ENCODE data around the gene HNRNPA3.

Gene HNRNPA3

DNA sequence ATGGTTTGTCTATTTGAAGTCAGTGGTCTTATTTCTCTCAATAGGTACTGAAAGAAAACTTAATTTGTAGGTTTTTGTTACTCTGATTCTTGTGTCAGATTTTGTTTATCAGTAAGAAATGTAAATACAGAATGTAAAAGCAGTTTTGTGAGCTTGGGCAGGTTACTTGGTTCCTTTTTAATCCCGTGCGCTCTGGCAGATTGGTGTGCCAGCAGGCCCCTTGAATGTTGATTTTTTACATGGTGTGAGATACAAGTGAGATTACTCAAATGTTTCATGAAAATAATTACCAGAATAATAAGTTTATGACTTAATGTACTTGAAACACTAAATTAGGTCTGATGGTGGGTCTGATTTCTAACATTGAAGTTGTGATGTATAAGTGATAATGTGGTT lies 13.4 kb downstream of the HNRNPA3 start:
- Histone ChIP-seq H3K27me3 (ENCODE audit: insufficient read depth, insufficient read length) (no peaks in the 10 kb centered on the region), H3K9ac (ENCODE audit: insufficient read length, low read depth) (no peak overlapping the region), H3K4me1 (ENCODE audit: insufficient read depth, insufficient read length) (no peaks in the 10 kb centered on the region), H3K9me3 (ENCODE audit: insufficient read depth, low read length) (no peaks in the 10 kb centered on the region), H3K4me3 (ENCODE audit: insufficient read length, low read depth) (no peak overlapping the region), H3K36me3 (ENCODE audit: insufficient read depth, insufficient read length, low read length) (peaks cover 48% of the 10 kb centered on the region)
- no peak for TF ChIP-seq YY1 (IDR thresholded peaks at IDR 0.05; ENCODE audit: insufficient read depth, insufficient read length)
- TF ChIP-seq ZNF274 (IDR thresholded peaks at IDR 0.05; ENCODE audit: low read depth, low read length) = no peak
- TF ChIP-seq SUZ12 (IDR thresholded peaks at IDR 0.05; ENCODE audit: extremely low read depth, insufficient read depth, insufficient read length) = no peak
- DNase-seq (ENCODE audit: low read depth, low spot score) = no peak

DNA sequence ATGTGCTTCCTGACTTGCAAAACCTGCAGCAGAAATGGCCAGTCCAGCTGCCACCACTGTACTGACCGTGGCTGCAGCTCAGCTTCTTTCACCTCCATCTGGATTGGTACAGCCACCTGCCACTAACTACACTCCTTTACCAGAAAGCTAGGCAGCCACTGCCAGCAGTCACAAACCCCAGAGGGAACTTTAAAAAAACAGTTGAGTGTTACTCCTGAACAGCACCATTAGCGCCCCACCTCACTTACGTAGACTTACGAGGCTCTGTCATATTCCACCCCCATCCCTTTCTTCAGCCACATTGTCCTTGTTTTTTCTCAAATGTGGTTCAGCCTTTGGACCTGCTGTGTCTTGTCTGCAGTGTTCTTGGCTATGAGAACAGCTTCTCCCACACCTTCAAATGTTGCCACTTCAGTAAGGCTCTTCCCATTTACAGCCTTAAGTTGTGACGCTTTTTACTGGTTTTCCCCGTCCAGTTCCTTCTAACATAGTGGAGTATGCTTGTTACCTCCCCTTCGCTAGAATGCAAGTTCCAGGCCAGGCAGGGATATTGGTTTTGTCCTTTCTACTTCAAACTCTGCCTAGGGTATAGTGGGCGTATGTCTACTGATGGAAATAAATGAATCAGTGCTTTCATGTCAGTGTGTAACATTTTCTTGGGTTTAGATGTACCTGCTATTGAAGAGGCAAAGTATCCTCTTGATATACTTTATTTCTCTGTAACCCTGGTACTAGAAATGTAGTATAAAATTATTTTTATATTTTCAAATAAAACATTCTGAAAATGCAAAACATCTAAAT lies 17.0 kb downstream of the HNRNPA3 start:
- H3K27me3 ChIP-seq (ENCODE audit: insufficient read depth, insufficient read length) = no peaks in the 10 kb centered on the region
- DNase-seq (ENCODE audit: low read depth, low spot score) = no peak
- peaks cover 58% of the 10 kb centered on the region for H3K36me3 ChIP-seq (ENCODE audit: insufficient read depth, insufficient read length, low read length)
- H3K4me3 ChIP-seq (ENCODE audit: insufficient read length, low read depth) = no peak overlapping the region
- TF ChIP-seq YY1 (IDR thresholded peaks at IDR 0.05; ENCODE audit: insufficient read depth, insufficient read length) (no peak), SUZ12 (IDR thresholded peaks at IDR 0.05; ENCODE audit: extremely low read depth, insufficient read depth, insufficient read length) (no peak), ZNF274 (IDR thresholded peaks at IDR 0.05; ENCODE audit: low read depth, low read length) (no peak)
- no peaks in the 10 kb centered on the region for H3K4me1 ChIP-seq (ENCODE audit: insufficient read depth, insufficient read length)
- H3K9ac ChIP-seq (ENCODE audit: insufficient read length, low read depth) = no peak overlapping the region
- no peaks in the 10 kb centered on the region for H3K9me3 ChIP-seq (ENCODE audit: insufficient read depth, low read length)

DNA sequence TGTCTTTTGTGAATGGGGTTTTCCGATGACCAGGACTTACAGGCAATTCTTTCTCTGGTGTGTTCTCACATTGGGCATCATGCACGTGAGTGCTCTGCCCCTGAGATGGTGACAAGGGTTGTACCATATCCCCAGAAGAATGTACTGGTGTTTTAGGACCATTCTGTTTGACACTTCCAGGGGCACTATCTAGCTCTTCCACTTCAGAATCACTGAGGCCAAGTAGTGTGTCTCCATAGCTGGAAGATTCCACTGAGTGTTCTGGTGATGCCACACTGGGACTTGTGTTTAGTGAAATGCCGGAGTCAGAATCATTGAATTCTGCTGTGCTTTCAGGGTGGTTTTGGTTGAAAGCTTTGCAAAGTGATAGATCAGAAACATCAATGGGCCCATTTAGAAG lies 18.7 kb downstream of the HNRNPA3 start:
- Histone ChIP-seq H3K4me1 (ENCODE audit: insufficient read depth, insufficient read length) (no peaks in the 10 kb centered on the region), H3K36me3 (ENCODE audit: insufficient read depth, insufficient read length, low read length) (peaks cover 70% of the 10 kb centered on the region), H3K9ac (ENCODE audit: insufficient read length, low read depth) (no peak overlapping the region), H3K9me3 (ENCODE audit: insufficient read depth, low read length) (no peaks in the 10 kb centered on the region), H3K4me3 (ENCODE audit: insufficient read length, low read depth) (no peak overlapping the region), H3K27me3 (ENCODE audit: insufficient read depth, insufficient read length) (no peaks in the 10 kb centered on the region)
- DNase-seq (ENCODE audit: low read depth, low spot score) = no peak
- TF ChIP-seq SUZ12 (IDR thresholded peaks at IDR 0.05; ENCODE audit: extremely low read depth, insufficient read depth, insufficient read length) (no peak), ZNF274 (IDR thresholded peaks at IDR 0.05; ENCODE audit: low read depth, low read length) (no peak), YY1 (IDR thresholded peaks at IDR 0.05; ENCODE audit: insufficient read depth, insufficient read length) (no peak)

DNA sequence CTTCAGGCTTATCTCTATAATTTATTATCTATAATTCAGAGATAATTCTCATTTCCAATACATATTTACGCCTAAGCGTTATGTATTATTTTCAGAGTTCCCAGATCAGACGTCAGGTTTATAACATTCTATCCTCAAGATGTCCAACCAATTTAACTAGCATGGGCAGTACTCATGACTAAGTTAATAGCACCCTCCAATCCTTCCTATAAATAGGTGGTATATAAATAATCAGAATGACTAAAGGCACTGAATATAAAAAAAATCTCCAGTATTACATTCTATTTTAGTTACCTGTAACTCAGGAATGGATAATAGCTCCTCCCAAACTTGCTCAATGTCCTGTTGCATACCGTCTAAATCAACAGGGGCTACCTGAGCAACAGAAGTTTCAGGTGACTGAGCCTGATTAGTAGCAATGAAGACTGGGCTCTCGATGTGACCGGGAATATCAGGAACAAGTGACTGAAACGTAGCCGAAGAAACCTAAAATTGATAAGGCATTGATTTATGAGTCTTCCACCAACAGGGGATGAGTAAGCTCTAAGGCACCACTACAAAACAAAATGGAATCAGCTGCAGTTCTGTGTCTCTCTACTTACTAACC lies 19.6 kb downstream of the HNRNPA3 start:
- Histone ChIP-seq H3K4me3 (ENCODE audit: insufficient read length, low read depth) (no peak overlapping the region), H3K36me3 (ENCODE audit: insufficient read depth, insufficient read length, low read length) (peaks cover 74% of the 10 kb centered on the region), H3K4me1 (ENCODE audit: insufficient read depth, insufficient read length) (no peaks in the 10 kb centered on the region), H3K27me3 (ENCODE audit: insufficient read depth, insufficient read length) (no peaks in the 10 kb centered on the region), H3K9ac (ENCODE audit: insufficient read length, low read depth) (no peak overlapping the region), H3K9me3 (ENCODE audit: insufficient read depth, low read length) (no peaks in the 10 kb centered on the region)
- TF ChIP-seq YY1 (IDR thresholded peaks at IDR 0.05; ENCODE audit: insufficient read depth, insufficient read length) (no peak), SUZ12 (IDR thresholded peaks at IDR 0.05; ENCODE audit: extremely low read depth, insufficient read depth, insufficient read length) (no peak)
- no peak for DNase-seq (ENCODE audit: low read depth, low spot score)

DNA sequence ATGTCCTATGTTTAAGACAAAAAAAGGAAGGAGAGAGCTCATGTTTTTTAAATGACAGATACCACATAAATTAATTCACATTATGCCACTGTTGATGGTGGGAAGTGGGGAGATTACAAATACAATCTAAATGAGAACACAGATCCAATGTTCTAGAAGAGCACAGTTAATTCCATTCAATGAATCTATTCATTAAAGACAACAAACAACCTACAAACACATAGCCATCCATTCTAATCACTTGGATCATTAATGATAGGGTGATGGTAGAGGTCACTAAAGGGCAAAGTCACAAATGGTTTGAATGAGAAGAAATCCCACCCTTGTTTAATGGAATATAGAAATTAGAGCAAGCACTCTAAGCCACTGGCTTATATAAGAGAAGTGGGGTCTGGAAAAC lies 21.7 kb downstream of the HNRNPA3 start:
- TF ChIP-seq ZNF274 (IDR thresholded peaks at IDR 0.05; ENCODE audit: low read depth, low read length) (no peak), SUZ12 (IDR thresholded peaks at IDR 0.05; ENCODE audit: extremely low read depth, insufficient read depth, insufficient read length) (no peak), YY1 (IDR thresholded peaks at IDR 0.05; ENCODE audit: insufficient read depth, insufficient read length) (no peak)
- DNase-seq (ENCODE audit: low read depth, low spot score) = no peak
- Histone ChIP-seq H3K4me3 (ENCODE audit: insufficient read length, low read depth) (no peak overlapping the region), H3K4me1 (ENCODE audit: insufficient read depth, insufficient read length) (no peaks in the 10 kb centered on the region), H3K36me3 (ENCODE audit: insufficient read depth, insufficient read length, low read length) (peaks cover 65% of the 10 kb centered on the region), H3K9me3 (ENCODE audit: insufficient read depth, low read length) (no peaks in the 10 kb centered on the region), H3K9ac (ENCODE audit: insufficient read length, low read depth) (no peak overlapping the region), H3K27me3 (ENCODE audit: insufficient read depth, insufficient read length) (no peaks in the 10 kb centered on the region)

DNA sequence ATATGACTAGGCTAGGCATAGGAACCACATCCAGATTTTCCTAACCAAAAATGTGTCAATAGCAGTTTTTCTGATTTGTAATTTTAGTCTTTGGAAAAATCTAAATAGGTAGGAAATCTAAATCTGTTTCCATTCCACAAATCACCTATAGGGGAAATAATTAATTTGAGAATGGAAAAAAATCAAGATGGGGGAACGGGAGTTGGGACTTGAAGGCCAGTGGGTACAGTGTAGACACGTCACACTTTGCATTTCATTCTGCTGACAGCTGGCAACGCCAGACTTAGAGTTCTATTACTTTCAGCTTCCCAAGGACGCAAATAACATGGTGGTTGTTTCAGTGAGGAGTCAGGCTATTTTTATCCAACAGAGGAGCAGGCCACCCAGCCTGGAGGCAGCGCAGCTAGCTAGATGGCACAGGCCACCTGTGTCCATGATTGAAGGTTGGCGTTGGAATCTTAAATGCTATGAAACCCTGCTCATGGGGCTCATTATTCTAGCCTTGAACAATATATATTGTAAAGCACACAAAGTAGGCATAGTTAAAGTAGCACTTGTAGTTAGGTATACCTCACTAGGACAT lies 23.4 kb downstream of the HNRNPA3 start:
- DNase-seq (ENCODE audit: low read depth, low spot score) = no peak

DNA sequence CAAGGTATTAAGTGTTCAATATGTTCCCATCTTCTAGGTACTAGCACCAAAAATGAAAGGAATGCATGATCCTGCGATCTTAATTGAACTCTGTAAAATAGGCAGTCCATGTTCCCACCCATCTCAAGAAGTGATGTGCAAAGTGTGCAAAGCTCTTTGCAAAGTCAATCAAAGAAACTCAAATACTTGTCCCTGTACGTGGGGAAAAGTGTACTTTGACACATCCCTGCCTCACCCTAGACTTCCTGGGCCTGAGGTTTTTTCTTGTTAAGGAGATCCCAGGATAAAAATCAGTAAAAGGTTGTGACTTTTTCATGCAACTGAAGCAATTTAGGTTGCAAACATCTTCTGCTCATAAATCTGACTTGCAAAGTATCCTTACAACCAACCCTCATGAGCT lies 25.3 kb downstream of the HNRNPA3 start:
- no peak for TF ChIP-seq SUZ12 (IDR thresholded peaks at IDR 0.05; ENCODE audit: extremely low read depth, insufficient read depth, insufficient read length)
- TF ChIP-seq ZNF274 (IDR thresholded peaks at IDR 0.05; ENCODE audit: low read depth, low read length) = no peak
- TF ChIP-seq YY1 (IDR thresholded peaks at IDR 0.05; ENCODE audit: insufficient read depth, insufficient read length) = no peak
- Histone ChIP-seq H3K27me3 (ENCODE audit: insufficient read depth, insufficient read length) (no peaks in the 10 kb centered on the region), H3K4me1 (ENCODE audit: insufficient read depth, insufficient read length) (peaks cover under 1% of the 10 kb centered on the region), H3K4me3 (ENCODE audit: insufficient read length, low read depth) (no peak overlapping the region), H3K9ac (ENCODE audit: insufficient read length, low read depth) (no peak overlapping the region), H3K9me3 (ENCODE audit: insufficient read depth, low read length) (no peaks in the 10 kb centered on the region), H3K36me3 (ENCODE audit: insufficient read depth, insufficient read length, low read length) (peaks cover 35% of the 10 kb centered on the region)
- DNase-seq (ENCODE audit: low read depth, low spot score) = no peak

More for the DNA sequence above, 23.4 kb downstream of the HNRNPA3 start:
- Histone ChIP-seq H3K36me3 (ENCODE audit: insufficient read depth, insufficient read length, low read length) (peaks cover 55% of the 10 kb centered on the region), H3K9me3 (ENCODE audit: insufficient read depth, low read length) (no peaks in the 10 kb centered on the region), H3K4me3 (ENCODE audit: insufficient read length, low read depth) (no peak overlapping the region), H3K27me3 (ENCODE audit: insufficient read depth, insufficient read length) (no peaks in the 10 kb centered on the region), H3K9ac (ENCODE audit: insufficient read length, low read depth) (no peak overlapping the region), H3K4me1 (ENCODE audit: insufficient read depth, insufficient read length) (no peaks in the 10 kb centered on the region)
- TF ChIP-seq YY1 (IDR thresholded peaks at IDR 0.05; ENCODE audit: insufficient read depth, insufficient read length) (no peak), SUZ12 (IDR thresholded peaks at IDR 0.05; ENCODE audit: extremely low read depth, insufficient read depth, insufficient read length) (no peak), ZNF274 (IDR thresholded peaks at IDR 0.05; ENCODE audit: low read depth, low read length) (no peak)
